ENCODE data around the gene KCNJ1.

KCNJ1 gene

DNA sequence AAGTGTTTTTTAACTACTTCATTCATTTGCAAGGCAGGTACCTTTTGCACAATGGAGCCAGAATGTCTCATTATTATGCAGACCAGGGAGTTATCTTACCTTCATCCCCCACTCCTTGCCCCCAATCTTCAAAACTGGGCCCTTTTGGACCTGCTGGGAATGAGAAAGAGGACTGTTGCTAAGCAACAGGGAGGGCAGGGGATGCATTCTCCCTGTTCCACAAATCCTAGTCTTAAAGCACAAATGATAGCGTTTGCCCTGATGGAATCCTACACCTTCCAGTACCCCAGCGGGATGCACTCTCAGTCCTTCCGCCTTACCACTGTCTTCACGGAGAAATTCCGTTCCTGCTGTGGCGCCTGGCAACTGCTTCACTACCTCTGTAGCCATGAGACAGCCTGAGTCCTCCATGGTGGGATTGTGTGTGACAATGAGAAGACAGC lies 4.1 kb upstream of the KCNJ1 start:
- TF ChIP-seq, protein P1, sequence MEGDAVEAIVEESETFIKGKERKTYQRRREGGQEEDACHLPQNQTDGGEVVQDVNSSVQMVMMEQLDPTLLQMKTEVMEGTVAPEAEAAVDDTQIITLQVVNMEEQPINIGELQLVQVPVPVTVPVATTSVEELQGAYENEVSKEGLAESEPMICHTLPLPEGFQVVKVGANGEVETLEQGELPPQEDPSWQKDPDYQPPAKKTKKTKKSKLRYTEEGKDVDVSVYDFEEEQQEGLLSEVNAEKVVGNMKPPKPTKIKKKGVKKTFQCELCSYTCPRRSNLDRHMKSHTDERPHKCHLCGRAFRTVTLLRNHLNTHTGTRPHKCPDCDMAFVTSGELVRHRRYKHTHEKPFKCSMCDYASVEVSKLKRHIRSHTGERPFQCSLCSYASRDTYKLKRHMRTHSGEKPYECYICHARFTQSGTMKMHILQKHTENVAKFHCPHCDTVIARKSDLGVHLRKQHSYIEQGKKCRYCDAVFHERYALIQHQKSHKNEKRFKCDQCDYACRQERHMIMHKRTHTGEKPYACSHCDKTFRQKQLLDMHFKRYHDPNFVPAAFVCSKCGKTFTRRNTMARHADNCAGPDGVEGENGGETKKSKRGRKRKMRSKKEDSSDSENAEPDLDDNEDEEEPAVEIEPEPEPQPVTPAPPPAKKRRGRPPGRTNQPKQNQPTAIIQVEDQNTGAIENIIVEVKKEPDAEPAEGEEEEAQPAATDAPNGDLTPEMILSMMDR (IDR thresholded peaks at IDR 0.05; ENCODE audit: low read depth, low read length), result no peak
- no peak for DNase-seq (ENCODE audit: extremely low read depth, low read depth)

DNA sequence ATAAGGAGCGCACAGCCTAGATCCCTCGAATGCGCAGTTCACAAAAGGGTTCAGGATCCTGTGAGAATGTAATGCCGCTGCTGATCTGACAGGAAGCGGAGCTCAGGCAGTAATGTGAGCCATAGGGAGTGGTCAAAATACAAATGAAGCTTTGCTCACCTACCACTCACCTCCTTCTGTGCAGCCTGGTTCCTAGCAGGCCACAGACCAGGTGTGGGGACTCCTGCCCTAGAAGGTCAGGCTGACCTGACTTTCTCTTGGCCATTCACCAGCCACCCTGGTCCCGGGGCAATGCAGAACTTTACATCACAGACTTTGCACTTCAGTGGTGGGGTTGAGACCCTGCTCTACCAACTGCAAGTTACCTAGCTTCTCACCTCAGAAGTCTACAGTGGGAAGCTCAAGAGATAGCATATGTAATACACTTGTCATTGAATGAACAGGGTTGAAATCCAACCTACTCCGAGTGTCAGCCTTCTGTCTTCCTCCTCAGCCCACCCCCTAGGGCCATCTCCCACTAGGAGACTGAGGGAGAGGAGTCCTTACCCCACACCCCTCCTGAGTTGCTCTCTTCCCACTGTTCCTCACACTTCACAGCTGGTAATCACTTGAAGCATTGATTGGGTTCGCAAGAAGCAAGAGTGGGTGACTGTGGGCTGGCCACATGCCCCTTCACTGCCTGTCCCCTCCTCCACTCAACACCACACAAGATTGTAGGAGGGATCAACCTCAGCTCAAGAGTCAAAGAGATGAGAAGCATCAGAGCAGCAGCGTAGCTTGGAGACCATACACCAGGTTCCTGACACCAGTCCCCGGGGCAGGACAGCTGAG lies 2.0 kb upstream of the KCNJ1 start:
- no peak for DNase-seq (ENCODE audit: extremely low read depth, low read depth)
- TF ChIP-seq, protein P1 (IDR thresholded peaks at IDR 0.05; ENCODE audit: low read depth, low read length), result no peak

DNA sequence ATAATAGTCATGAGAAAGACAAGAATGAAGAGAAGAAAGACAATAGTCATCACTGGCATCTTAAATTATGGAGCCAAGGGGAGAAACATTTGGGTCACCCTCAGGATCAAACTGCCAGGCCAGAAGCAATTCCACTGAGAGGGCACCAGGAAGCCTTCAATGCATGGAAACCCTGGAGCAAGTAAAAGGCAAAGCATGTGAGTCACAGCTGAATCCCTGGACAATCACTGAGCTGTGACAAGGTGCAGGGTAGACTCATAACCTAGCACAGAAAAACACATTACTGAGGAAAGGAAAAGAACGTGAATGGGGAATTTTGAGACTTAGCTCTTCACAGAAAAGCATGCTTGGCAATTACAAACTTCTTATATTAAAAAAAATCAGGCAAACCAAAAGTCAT lies 1.6 kb downstream of the KCNJ1 start:
- TF ChIP-seq, protein P1 (IDR thresholded peaks at IDR 0.05; ENCODE audit: low read depth, low read length), result no peak
- no peak for DNase-seq (ENCODE audit: extremely low read depth, low read depth)

DNA sequence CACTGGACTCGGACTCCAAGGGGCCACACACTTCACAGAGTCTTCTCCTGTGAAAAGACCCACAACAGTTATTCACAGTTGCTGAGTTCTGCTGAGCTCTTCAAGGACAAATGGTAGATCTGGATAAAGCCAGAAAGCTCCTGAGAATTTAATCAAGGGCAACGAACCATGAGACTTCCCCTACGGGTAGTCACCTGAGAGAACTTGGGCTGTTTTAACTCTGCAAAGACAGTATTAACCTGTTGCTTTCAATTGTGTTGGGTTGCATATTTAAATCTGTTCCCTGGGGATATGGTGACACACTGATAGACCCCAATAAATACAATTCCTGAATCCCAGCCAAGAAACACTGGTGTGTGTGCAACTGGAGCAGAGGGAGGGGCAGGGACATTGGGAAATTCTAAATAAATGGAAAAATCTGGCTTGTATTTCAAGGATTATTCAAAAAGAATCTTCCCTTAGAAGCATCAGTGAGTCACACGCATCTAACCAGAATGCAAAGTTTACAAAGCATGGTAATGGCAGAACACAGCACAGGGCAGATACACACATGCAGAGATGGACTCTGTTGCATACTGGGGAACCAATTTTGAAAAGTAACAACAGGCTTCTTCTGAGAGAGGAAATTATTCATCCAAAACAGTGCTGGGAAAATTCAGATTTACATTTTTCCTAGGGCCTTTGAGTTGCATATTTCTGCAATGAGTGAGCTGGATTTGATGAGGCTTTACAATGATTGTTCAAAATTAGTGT lies 4.0 kb downstream of the KCNJ1 start:
- peak; percentile 48 for DNase-seq (ENCODE audit: extremely low read depth, low read depth)
- TF ChIP-seq, protein P1 (IDR thresholded peaks at IDR 0.05; ENCODE audit: low read depth, low read length), result no peak

DNA sequence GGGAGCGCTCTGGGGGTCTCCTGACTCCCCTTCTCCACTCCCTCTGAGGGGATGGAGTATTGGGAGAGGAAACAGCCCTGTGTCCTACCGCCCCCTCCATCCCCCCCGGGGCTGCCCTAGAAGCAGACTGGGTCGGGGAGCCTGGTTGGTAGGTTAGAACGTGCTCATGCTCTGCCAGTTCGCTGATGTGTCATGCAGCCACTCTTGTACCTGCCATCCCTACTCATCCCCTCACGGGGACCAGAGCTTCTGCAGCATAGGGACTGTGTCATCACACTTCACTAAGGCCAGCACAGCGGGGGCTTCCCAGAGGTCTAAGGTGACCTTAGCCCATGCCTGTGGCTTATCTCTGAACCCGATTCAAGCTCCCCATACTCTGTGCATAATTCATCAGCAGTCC lies 4.7 kb downstream of the KCNJ1 start:
- no peak for DNase-seq (ENCODE audit: extremely low read depth, low read depth)
- TF ChIP-seq, protein P1 (IDR thresholded peaks at IDR 0.05; ENCODE audit: low read depth, low read length), result no peak

DNA sequence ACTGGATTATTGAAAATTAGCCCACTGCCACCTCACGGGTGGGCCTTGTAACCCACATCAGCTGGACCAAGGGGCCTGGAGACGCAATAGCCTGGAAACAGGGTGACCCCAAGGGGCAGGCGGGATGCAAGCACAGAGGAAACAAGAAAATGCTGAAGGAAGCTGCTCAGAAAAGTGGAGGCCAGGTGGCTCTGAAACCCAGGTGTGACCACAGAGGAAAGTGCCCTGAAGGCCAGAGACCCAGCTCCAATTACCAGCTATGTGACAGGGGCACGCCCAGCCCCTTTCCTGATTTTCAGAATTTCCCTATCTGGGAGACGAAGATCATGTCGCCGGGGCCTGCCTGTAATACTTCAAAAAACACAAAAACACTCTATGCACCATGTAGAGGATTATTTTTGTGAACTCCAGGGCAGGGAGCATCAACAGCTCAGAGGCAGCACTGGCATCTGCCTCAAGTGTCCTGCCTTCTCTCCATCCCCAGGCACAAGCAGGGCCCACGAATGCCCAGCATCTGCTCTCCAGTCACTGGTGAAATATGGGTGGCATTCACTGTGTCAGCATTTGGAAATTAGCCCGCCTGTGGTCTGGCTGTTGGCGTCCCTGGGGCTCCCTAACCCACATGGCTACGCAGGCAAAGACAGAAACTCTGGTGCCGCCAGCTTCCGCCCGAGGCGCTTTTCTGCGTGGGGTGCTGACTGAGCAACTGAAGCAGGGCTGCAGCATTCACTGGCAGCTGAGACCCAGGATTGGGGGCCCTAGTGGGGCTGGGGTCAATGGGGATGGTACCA lies 6.3 kb downstream of the KCNJ1 start:
- peak; percentile 27 for DNase-seq (ENCODE audit: extremely low read depth, low read depth)
- TF ChIP-seq, protein P1 (IDR thresholded peaks at IDR 0.05; ENCODE audit: low read depth, low read length), result no peak

Measured in AG09319 (cell line).